ENCODE results near the gene MLXIP. TPM values are rescaled to one million over a fixed set of nuclear protein-coding genes. Genes with fewer than 3 reads are reported as not detected.

The MLXIP gene
- total and polyA plus RNA-seq, 2 of the 4 experiments (the other 2 are of a cell fraction) = 2.7 to 10.8 TPM

GRCh38 chr12:122194804-122195203 is 116.2 kb downstream of the MLXIP start:
- POLR2A ChIA-PET (ENCODE audit: unreplicated experiment) = interaction anchor here (0.5 to 0.7 kb wide), 2 partner anchors 9 to 72 kb away, joined by 3 to 9 read pairs; no protein-coding TSS in a partner anchor
- no TSS peak for BruUV-seq (replicated peaks)
- Histone ChIP-seq H4K5ac (ENCODE audit: low read depth, low read length) (no peak overlapping the region), H3K18ac (ENCODE audit: low read depth, low read length) (no peak overlapping the region), H3K4me1 (ENCODE audit: control insufficient read depth, insufficient read depth, low read length) (peaks cover 4% of the 10 kb centered on the region), H3K4me2 (ENCODE audit: low read depth, low read length) (no peak overlapping the region), H4K8ac (ENCODE audit: low read depth in 2 of 2, low read length in 2 of 2) (no peak overlapping the region), H2AFZ (replicated peaks; ENCODE audit: low read length, poor library complexity) (no peak overlapping the region), H3K27me3 (ENCODE audit: control insufficient read depth, insufficient read depth, low read length) (no peaks in the 10 kb centered on the region), H4K91ac (ENCODE audit: insufficient read depth, low read depth, low read length) (no peak overlapping the region), H3K27ac (ENCODE audit: insufficient read depth, low read length) (no peak overlapping the region), H3K56ac (ENCODE audit: extremely low read depth, insufficient read depth, low read length) (no peak overlapping the region), H3K4me3 (ENCODE audit: insufficient read depth, low read depth, low read length) (no peak overlapping the region), H3K4ac (ENCODE audit: low read depth, low read length) (no peak overlapping the region), H3K9ac (ENCODE audit: low read depth, low read length) (no peak overlapping the region), H3K36me3 (ENCODE audit: control insufficient read depth, insufficient read depth, low read length) (no peaks in the 10 kb centered on the region), H4K20me1 (ENCODE audit: insufficient read depth, low read length) (no peaks in the 10 kb centered on the region), H3K23ac (ENCODE audit: low read depth, low read length) (no peak overlapping the region), H2BK20ac (ENCODE audit: low read depth, low read length) (no peak overlapping the region), H2BK5ac (ENCODE audit: low read depth, low read length, poor library complexity, severe bottlenecking) (no peak overlapping the region), H3K14ac (replicated peaks; ENCODE audit: low read depth, low read length) (no peak overlapping the region), H2BK15ac (ENCODE audit: low read depth, low read length) (no peak overlapping the region), H3K9me3 (ENCODE audit: control insufficient read depth, insufficient read depth, low read length) (peaks cover 2% of the 10 kb centered on the region; the same call in 1 of the 2 replicates), H2AK5ac (ENCODE audit: low read depth, low read length) (no peak overlapping the region), H2BK120ac (ENCODE audit: low read depth, low read length) (no peak overlapping the region), H3K9me1 (ENCODE audit: insufficient read depth, low read length) (0 out of 2 replicates have a peak, but pooled peaks cover 4% of the 10 kb centered on the region), H3K79me1 (ENCODE audit: low read depth in 1 of 2, low read length in 2 of 2) (no peaks in the 10 kb centered on the region), H2AK9ac (replicated peaks; ENCODE audit: low read depth, low read length, poor library complexity) (no peak overlapping the region)
- intact Hi-C loops (cut with micrococcal nuclease) = no loop called here
- ATAC-seq (ENCODE audit: low read depth) (no peak), DNase-seq (no peak)
- TF ChIP-seq MAFK (IDR thresholded peaks at IDR 0.05; ENCODE audit: low read depth, low read length) = no peak
- no peak for TF ChIP-seq RCOR1 (IDR thresholded peaks at IDR 0.05; ENCODE audit: insufficient replicate concordance, low read length)
- no peak for TF ChIP-seq CTCF (conservative IDR thresholded peaks at IDR 0.05; ENCODE audit: low read depth, low read length)
- TF ChIP-seq ELK1 (IDR thresholded peaks at IDR 0.05; ENCODE audit: borderline replicate concordance, low read depth, low read length) = no peak
- dilution Hi-C loops (cut with HindIII; ENCODE audit: low sequenced_read_pairs, unreplicated experiment) = no loop called here
- CTCF ChIA-PET = no interaction called here
- whole genome bisulfite sequencing, 2 experiments (ENCODE audit: extremely low coverage in 2 of 2, insufficient read length in 1 of 2) = no CpG with 5 or more reads among the region's 1 CpG
- in situ Hi-C loops (cut with MboI; ENCODE audit: low sequenced_read_pairs) = loop anchor here (5.0 kb wide), 2 partner anchors 63 to 138 kb away; no protein-coding TSS in a partner anchor

Measured in IMR-90 (cell line).